GM21423 (cell line): ENCODE results near the gene ACTR2.
A peak's percentile ranks its signal among the peaks of the same experiment; 100 is the strongest.
"Not testable (repeated sequence)": the region's sequence is repeated elsewhere in the genome, so short reads cannot be mapped to it uniquely, and the experiment has no call there.

Experiments
- ATAC-seq: cut with Tn5 transposase; IDR thresholded peaks from one replicate; pipeline ENCODE4 v1.9.1; 2021; ENCODE audit warnings: mild to moderate bottlenecking, moderate library complexity; ENCODE audit not compliant: unreplicated experiment

ACTR2 gene

GRCh38 chr2:65311049-65311448 lies 83.4 kb downstream of the ACTR2 start:
- ATAC-seq: no peak

- ATAC-seq: no peak
These were observed 84.0 kb downstream of the ACTR2 start for GRCh38 chr2:65311596-65311995.

- no peak for ATAC-seq
These were observed 85.7 kb downstream of the ACTR2 start for GRCh38 chr2:65313126-65313953.

GRCh38 chr2:65313954-65314256 lies 86.3 kb downstream of the ACTR2 start:
- ATAC-seq: no peak

- no peak for ATAC-seq
These were observed 87.3 kb downstream of the ACTR2 start for GRCh38 chr2:65314801-65315441.

- ATAC-seq: no peak
These were observed 88.4 kb downstream of the ACTR2 start for GRCh38 chr2:65316072-65316471.

- not testable (repeated sequence) for ATAC-seq
These were observed 89.7 kb downstream of the ACTR2 start for GRCh38 chr2:65317351-65317750.

- no peak for ATAC-seq
These were observed 90.2 kb downstream of the ACTR2 start for GRCh38 chr2:65317841-65318240.

- ATAC-seq: no peak
These were observed 91.5 kb downstream of the ACTR2 start for GRCh38 chr2:65319072-65319673.

GRCh38 chr2:65319674-65320041 lies 92.0 kb downstream of the ACTR2 start:
- ATAC-seq: no peak

- ATAC-seq: peak; percentile 58
These were observed 92.6 kb downstream of the ACTR2 start for GRCh38 chr2:65320042-65320725.
